GM18511 (cell line): ENCODE data around the gene CNTNAP2.
A peak's percentile ranks its signal among the peaks of the same experiment; 100 is the strongest.

Experiments used
- ATAC-seq: cut with Tn5 transposase; IDR thresholded peaks from one replicate; pipeline ENCODE4 v1.9.1; 2021; ENCODE audit warnings: mild to moderate bottlenecking, moderate library complexity; ENCODE audit not compliant: unreplicated experiment

CNTNAP2 gene

GRCh38 chr7:146116521-146117222 lies at the start of gene CNTNAP2:
Gene CNTNAP2 (plus strand): TSS chr7:146116801. CDS start chr7:146116877, 76 bp downstream.
- peak; percentile 12 for ATAC-seq

DNA sequence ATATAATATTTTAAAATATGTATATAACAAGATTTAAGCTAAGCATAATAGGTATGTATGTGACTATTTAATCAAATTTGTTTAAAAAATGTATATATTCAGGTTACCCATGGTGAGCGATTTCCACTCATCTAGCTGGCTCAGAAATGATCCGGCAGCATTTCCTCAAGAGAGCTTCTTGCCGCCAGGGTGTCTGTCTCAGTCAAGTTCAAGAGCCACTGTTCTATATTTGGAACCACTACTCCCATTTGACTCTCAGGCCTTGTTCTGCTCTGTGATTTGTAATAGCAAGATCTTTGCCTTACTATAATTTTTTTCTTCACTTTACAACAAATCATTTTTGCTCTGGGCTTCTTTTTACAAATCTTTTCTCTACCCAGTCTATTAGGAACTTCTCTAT lies 48.7 kb upstream of the CNTNAP2 start:
- no peak for ATAC-seq

DNA sequence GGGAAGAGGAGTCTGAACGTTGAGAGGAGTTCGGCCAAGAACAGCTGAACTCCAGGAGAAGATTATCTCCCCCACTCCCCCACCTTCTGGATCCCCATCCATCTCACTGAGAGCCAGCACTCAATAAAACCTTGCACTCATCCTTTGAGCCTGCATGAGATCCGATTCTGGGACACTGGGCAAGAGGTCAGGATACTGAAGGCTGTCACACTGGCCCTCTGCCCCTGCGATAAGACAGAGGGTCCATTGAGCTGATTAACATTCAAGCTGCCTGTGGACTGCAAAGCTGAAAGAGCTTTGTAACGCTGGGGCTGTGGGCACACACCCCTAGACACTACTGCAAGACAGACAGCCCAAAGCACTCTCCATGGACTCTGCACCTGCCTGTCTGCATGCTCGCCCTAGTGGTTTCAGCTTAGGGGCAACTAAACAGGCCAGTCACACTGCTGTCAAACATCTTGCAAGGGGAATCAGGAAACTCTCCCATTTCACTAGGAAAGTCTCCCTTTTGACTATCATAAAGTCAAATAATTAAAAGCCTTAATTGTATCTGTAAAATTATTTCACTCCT lies 42.3 kb upstream of the CNTNAP2 start:
- ATAC-seq: no peak

DNA sequence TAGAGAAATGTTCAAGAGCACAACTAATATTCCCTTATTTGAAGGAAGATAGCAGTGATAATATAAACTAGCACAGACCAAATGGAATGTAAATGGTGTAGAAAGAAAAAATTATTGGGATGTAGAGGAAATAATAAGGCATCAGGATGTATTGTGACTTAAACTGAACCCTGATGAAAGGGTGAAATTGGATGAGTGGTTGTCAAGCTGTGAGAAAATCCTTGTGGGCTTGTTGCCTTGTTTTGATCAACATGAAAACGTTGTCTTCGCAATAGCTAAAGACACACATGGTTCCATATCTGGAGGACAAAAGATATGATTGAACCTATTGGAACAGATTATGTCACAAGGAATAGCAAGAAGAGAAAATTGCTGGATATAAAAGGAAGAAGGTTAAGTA lies 40.3 kb upstream of the CNTNAP2 start:
- ATAC-seq: no peak

DNA sequence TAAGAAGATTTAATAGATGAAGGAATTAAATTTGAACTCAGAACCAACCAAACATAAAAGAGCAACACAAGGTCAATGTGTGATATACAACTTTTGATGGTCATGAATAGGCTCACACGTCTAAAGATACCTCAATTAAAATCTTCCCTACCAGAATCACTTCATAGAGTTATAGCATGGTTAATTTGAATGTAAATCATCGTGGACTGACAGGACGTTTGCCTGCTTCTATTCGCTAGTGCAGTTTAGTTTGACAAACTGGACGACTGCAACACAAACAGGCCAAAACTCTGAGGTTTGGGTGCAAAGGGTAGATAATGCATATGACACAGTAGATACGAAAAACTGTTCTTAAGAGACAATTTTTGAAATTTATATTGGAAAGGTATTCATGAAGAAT lies 32.5 kb upstream of the CNTNAP2 start:
- no peak for ATAC-seq

DNA sequence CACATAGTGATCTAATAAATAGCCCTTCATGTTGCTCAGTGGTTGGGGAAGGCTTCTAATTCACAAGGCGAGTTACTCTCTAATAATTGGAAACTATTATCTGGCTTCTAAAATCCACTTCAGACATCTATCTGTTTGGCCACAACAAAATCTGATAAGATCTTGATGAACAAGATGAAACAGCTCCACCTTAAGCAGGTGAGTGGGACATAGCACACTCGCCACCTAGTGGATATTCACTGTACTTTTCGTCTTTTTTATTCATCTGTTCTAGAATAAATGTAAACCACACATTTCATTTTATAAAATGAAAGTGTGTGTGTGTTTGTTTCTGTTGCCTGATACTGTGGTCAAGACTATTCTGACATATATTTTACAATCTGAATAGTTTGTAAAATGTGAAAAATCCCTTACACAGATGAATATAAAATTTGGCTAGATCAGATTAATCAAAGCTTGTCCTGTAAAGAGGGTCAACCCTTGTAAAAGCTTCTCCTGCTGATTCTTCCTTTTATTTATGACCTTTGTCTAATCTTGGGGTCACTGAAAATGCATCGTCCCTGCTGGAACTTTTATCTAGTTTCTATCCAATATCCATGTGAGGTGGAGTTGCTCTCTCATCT lies 26.5 kb upstream of the CNTNAP2 start:
- ATAC-seq: peak; percentile 91

DNA sequence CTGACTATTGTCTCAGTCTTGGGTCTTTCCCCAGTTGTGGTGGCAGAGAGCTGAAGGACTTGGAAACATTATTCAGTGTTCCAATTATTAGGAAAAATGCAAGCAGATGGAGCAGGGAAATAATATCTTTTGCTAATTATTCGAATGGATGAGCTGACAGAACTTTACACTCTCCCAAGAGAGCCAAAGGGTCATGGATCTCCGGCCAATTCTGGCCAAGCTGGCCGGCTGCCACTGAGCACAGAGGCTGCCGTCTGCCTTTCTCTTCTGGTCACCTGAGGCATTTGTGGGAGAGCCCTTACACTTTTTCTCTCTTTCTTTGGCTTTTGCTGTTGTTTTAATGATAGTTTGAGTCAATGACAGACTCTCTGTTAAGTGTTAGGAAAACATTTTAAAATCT lies 22.2 kb upstream of the CNTNAP2 start:
- no peak for ATAC-seq

DNA sequence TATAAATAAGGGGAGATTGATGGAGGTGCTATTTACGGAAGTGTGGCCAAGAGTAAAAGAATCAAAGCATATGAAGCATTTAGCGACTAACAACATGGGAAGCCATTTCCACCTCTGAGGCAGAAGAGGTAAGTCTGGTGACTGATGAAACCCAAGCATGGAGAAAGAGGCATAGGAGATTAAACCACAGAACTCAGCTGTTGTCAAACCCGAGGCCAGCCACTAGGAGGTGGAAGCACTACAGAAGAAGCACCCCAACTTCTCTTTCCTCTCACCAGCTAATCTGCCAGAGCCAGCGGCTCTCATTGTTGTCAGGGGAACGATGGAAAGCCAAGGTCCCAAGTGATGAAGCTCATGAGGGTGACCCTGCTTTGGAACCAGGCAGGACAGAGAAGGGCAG lies 19.6 kb upstream of the CNTNAP2 start:
- ATAC-seq: no peak

DNA sequence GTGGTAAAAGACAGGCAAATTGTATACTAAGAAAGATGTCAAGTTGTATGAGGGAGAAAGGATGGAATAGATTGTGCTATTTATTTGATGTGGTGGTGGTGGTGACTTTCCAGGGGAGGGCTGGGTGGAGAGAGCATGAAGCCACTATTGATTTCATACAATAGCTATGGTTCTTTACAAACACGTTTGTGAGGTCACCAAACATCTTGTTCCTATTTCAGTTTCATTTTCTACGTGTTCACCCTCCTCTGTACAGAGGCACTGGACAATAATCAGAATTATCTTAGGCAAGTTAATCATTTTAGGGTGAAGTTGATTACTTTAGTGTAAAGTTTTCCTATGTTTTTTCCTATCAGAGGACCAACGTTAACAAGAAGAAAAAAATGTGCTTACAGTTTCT lies 10.3 kb upstream of the CNTNAP2 start:
- ATAC-seq: no peak

- ATAC-seq: no peak
These were observed 3.8 kb upstream of the CNTNAP2 start for GRCh38 chr7:146112755-146113154.

DNA sequence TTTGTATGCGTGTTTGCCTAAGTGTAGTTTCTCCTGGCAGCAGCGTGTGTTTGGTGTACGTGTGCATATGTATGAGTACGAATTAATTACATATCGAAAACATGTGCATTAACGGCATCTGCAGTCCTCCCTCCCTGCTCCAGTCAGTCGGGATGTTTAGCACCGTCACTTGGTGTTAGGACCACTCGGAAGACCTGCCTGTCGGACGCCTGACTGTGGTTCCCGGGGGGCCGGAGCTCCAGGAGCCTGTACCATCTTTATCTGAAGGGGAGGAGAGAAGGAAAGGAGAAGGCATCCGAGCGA lies 1.1 kb upstream of the CNTNAP2 start:
- peak; percentile 24 for ATAC-seq

- ATAC-seq: peak; percentile 68
These were observed 615 bp upstream of the CNTNAP2 start for GRCh38 chr7:146115851-146116520.

GRCh38 chr7:146117576-146117975 lies 975 bp downstream of the CNTNAP2 start:
- no peak for ATAC-seq

DNA sequence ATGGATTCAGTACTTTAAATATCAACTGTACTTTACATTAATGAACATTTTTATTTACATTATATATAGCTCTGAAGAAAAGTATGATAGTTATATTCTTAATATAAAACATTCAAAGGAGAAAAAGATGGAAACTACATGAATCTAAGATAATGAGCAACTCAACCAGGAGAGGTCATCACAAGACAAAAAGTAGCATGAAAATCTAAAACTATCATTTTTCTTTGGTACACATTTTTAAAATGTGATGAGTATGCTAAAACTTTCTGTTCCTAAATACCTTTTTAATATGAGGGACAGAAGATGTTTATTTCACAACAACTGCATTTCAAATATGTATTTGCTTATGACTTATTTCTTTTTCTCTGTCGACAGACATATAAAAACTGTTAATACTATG lies 2.4 kb downstream of the CNTNAP2 start:
- ATAC-seq: no peak

- no peak for ATAC-seq
These were observed 7.1 kb downstream of the CNTNAP2 start for GRCh38 chr7:146123715-146124114.

DNA sequence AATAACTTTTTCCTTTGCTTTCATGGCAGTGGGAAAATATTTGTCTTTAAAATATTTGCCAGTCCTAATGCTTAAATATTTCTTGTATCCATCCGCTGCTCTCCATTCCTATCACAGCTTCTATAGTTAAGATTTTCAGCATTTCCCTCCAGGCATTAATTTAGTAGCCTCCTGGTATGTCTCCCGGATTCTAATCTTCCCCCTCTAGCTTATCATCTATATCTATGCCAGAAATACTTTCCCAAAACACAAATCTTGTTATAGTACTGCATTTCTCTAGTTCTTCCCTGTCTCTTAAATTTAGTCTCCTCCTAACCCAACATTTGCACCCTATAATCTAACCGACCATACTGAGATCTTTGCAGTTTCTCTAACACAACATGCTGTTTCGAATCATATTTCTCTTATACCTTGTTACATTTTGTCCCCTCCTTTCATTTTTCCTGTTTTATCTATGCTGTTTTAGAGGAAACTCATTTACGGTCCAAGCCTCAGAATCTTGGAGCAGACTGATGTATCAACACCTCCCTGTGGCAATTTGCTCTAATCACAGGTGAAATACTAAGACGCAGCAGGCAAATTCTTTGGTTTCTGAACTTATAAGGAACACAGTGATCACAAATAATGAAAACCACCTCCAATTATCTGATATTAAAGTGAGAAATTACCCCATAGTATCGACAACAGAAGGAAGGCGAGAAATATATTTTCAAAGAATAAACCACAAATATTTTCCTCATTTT lies 10.3 kb downstream of the CNTNAP2 start:
- ATAC-seq: no peak

DNA sequence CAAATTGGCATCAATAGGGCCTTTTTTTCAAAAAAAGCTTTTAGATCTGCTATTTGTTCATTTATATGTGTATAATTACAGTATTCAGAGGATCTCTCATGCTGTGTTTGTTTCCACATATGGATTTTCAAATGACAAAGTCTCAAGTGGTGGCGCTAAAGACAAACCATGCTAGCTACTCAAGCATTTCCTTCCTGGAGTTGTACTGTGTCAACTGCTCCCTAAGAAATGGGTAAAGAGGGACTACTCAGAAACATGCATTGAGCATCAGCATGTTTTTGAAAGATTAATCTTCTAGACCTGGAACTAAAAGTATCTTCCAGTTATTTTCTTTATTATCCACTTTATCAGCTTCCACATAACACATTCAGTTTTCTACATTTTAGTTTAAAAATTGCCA lies 12.7 kb downstream of the CNTNAP2 start:
- no peak for ATAC-seq

GRCh38 chr7:146129997-146130396 lies 13.4 kb downstream of the CNTNAP2 start:
- ATAC-seq: no peak

DNA sequence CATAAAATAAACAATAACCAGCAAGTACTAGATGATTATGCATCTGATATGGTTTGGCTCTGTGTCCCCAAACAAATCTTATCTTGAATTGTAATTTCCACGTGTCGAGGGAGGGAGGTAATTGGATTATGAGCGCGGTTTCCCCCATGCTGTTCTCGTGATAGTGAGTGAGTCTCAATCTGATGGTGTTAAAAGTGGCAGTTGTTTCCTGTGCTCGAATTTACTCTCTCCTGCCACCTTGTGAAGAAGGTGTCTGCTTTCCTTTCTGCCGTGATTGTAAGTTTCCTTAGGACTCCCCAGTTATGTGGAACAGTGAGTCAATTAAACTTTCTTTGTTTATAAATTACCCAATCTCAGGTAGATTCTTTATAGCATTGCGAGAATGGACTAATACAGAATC lies 15.1 kb downstream of the CNTNAP2 start:
- no peak for ATAC-seq

DNA sequence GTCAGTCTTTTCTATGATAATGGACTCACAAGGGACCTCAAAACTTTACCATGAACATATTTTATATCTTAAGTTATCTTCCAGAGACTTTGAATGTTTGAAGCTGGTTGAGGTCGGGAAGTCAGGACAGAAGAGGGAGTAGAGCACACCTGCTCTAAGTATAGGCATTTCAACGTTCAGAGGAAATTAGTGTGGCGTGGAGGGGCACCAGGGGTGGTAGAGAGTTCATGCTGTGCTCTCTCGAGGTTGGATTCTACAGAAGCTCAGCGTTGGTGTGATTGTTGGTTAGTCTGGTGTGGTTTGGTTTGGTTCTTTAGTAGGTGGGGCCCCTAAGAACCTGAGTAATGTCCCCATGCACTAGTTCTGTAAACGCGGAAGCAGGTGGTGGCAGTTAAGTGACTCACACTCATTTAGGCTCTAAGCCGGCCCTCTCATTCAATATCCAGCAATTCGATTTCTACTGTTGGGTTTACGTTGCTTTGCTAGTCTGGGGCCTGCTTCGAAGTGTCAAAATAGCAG lies 19.8 kb downstream of the CNTNAP2 start:
- ATAC-seq: no peak

DNA sequence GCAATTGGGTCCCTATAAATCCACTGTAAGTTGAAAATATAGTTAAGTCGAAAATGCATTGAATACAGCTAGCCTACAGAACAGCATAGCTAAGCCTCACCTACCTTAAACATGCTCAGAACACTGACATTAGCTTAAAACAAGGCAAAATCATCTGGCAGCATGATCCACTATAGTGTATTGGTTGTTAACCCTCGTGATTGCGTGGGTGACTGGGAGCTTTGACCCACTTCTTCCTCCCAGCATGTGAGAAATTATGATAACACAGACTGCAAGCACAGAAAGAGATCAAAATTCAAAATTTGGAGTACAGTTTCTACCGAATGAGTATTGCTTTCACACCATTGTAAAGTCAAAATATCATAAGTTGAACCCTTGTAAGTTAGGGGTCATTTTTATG lies 22.3 kb downstream of the CNTNAP2 start:
- no peak for ATAC-seq
